NCI-H748 (cell line): ENCODE results near the gene TOPORS.
"Not testable (repeated sequence)": the region's sequence is repeated elsewhere in the genome, so short reads cannot be mapped to it uniquely, and the experiment has no call there.

ENCODE experiments used
- DNase-seq: peaks from one replicate; lab custom pipeline; 2025; ENCODE audit not compliant: unreplicated experiment; lab: John Stamatoyannopoulos, UW

The TOPORS gene

GRCh38 chr9:32566770-32567169 lies 14.4 kb upstream of the TOPORS start:
- DNase-seq, result no peak

DNA sequence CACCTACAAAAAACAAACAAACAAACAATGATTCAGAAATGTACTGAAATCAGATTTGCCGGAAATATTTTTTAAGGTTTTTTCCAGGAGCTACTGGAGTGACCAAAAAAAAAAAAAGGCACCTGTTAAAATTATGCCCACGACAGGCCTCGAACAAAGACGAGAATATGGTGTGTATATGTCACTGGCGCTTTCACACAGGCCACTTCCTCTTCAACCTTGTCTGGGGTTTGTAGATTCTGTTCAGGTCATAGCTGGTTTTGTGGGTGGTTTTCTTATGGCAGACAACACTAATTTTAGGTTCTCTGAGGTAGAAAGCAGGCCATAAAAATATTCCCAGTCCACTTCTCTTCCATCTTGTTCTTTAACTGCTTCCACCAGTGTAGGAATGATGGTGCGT lies 13.6 kb upstream of the TOPORS start:
- DNase-seq, result no peak

- DNase-seq, result no peak
Observed at GRCh38 chr9:32558408-32558934, 6.1 kb upstream of the TOPORS start.

DNA sequence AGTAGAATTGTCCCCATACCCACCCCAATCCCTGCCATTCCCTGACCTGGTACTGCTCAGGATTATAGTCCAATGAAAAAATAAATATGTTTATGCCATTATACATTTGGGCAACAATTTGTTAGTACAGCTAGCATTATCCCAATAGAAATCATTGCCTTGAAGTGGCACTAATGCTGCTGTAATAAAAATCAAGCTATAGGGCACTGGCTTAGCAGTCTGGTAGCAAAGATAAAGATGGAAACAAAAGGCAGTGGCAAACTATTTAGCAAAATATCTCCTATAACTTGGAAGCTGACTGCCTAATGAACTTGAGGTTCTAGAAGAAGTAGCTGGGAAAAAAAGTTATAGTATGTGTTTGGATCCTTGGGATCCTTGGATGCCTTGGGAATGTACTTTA lies 2.2 kb upstream of the TOPORS start:
- DNase-seq, result no peak

GRCh38 chr9:32554107-32554506 lies 1.7 kb upstream of the TOPORS start:
- no peak for DNase-seq

GRCh38 chr9:32551276-32552051 lies 922 bp downstream of the TOPORS start:
- peak; percentile 79 for DNase-seq

DNA sequence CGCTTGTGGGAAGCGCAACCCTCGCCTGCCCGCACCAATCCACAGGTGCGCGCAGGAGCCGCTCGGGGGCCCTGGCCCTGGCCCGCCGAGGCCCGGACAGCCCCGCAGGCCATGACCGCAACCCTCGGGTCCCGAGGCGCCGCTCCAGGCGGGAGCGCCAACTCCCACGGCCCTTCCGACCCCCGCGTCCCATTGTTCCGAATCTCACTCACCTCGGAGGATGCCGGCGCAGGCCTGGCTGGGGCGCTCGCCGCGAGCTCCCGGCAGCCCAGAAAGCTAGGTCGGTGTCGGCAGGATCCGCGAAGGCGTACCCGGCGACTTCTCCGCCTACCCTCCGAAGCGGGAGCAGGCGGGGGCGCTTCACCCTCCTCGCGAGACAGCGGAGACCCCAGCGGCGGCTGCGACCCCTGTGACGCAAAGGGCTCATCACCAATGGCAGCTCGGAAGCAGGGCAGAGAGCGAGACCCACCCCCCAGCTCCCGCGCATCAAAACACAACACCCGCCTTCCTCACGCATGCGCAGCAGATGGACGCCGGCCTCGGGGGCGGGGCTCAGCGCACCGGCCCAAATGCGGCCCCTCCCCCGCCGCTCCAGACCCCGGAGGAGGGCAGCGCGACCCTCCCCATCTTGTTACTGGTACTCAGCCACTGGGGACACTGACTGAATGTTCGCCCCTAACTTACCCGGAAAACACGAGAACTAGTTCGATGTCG lies 1.7 kb downstream of the TOPORS start:
- peak; percentile 97 for DNase-seq

DNA sequence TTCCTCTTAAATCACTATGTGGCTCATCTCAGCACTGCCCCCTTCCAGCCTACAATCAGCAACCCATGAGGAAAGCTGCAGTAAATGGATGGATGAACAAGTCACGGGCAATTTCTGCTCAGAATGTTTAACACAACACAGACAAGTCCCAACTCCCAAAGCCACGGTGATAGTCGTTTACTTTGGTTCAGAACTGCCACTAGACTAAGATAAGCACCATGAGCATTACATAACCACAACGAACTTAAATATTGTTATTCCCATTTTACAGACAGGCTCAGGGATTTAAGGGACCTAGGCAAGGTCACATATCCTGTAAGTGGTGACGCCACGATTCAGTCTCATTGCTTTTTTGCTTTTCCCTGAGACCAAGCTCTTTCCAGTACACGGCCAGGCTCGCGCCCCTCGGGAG lies 2.2 kb downstream of the TOPORS start:
- DNase-seq, result peak; percentile 55

GRCh38 chr9:32548213-32548612 lies 4.2 kb downstream of the TOPORS start:
- not testable (repeated sequence) for DNase-seq

- no peak for DNase-seq
Observed at GRCh38 chr9:32545884-32546283, 6.5 kb downstream of the TOPORS start.

DNA sequence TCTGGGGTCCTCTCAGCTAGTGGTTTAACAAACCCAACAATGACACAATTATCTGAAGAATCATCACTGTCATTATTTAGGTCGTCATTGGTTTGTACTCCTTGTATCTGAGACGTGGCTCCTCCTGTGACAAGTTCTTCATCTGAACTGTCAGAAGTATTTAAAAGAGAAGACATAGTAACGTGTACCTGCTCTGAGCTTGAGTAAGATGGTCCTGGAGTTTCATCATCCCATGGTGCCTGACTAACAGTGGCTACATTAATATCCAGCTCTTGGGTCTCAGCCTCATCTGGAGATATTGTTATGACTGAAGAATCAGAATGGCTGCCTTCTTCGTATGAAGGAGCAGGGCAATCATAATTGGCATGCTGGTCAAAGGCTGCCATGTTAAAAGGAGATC lies 9.3 kb downstream of the TOPORS start:
- no peak for DNase-seq

DNA sequence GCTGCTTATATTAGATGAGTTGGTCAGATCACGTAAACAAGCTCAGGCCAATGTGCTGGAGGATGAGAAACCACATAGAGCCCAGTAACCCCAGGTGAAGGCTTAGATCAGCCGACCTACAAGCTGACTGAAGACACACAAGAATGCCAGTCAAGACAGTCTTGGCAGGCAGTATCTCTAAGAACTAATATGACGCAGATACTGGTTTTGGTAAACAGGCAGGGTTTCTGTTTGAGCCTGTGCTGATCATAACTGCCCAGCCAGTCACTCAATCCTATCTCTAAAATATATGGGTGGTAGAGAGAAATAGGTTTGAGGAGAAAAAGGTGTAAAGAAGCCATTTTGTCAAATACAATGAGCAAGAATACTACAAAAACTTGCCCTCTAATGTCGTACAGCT lies 18.6 kb downstream of the TOPORS start:
- no peak for DNase-seq

- no peak for DNase-seq
Observed at GRCh38 chr9:32533336-32533735, 19.1 kb downstream of the TOPORS start.

DNA sequence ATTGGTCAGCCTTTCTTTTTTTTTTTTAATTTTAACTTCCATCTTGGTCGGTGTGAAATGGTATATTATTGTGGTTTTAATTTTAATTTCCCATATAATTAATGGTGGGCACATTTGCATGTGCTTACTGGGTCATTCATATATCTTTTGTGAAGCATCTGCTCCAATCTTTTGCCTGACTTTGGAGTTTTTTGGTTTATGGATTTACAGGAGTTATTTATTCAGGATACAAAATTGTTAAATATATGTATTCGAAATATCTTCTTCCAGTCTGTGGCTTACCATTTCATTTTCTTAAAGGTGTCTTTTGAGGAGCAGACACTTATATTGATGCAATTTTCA lies 25.7 kb downstream of the TOPORS start:
- no peak for DNase-seq

- peak; percentile 96 for DNase-seq
Observed at GRCh38 chr9:32526041-32526706, 26.2 kb downstream of the TOPORS start, which contains the start of gene RIGI. RIGI (minus strand) TSS chr9:32526196; CDS start chr9:32526166, 30 bp downstream.

DNA sequence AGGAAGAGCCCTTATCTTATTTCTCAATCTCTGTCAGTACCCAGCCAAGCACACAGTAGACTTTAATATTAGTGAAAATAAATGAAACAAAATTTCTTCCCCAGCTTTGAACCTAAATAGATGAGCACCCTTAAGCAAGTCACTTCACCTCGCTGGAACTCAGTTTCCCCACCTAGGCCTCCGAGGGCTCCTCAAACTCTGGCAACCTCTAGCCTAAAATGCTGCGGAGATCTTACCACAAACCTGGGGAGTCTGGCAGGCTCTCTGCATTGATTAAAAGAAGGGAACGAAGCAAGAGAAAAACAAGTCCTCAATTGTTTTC lies 26.7 kb downstream of the TOPORS start:
- DNase-seq, result no peak

DNA sequence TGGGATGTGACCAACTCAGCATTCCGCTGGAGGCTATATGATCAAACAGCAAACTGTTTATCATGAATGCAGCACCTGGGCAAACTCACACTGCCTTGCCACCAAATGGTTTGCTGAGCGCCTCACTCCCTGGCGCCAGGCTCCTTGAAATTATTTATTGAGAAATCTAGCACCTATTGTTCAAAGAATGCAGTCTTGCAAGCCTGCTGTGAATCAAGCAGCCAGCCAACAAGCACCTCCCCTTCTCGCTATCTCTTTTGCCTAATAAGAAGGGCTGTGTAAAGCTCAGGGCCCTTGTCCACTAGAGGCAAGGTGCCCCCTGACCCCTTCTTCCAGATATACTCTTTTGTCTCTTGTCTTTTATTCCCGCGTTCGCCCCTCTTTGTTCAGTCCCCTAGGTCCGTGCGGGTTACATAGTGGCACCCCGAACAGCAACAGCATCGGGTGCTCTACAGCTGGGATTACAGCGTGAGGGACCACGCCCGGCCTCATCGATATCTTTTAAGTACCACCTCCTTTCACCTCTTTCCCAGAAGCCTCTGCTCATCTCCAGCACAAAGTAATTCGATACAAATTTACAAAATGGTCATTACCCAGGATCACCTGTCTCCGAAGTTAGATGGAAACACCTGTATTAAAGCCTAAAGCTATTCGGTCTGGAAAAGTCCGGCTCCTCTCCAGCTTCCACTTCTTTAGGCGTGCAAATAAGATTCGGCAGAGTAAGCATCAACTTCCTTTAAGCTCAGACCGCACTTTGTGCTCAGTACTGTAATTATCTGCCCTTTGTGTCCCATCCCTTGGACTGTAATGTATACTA lies 27.3 kb downstream of the TOPORS start:
- peak; percentile 86 for DNase-seq

- DNase-seq, result not testable (repeated sequence)
Observed at GRCh38 chr9:32524558-32524891, 27.9 kb downstream of the TOPORS start.

DNA sequence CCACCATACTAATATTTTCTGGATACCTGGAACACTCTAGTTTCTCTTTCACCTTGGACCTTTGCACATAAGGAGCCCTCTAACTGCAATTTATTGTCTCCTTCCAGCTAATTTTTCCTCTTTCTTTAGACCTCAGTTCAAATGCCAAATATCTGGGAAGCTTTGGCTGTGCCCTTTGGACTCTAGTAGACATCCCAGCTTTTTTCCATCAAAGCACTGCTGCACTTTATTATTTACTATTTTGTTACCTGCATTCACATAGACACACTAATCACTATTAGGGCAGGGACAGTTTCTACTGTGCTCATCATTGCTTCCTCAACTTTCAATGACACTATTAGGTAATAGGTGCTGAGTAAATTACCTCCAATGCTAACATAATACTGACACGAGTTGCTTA lies 28.5 kb downstream of the TOPORS start:
- DNase-seq, result no peak

GRCh38 chr9:32518276-32518675 lies 34.1 kb downstream of the TOPORS start:
- no peak for DNase-seq

DNA sequence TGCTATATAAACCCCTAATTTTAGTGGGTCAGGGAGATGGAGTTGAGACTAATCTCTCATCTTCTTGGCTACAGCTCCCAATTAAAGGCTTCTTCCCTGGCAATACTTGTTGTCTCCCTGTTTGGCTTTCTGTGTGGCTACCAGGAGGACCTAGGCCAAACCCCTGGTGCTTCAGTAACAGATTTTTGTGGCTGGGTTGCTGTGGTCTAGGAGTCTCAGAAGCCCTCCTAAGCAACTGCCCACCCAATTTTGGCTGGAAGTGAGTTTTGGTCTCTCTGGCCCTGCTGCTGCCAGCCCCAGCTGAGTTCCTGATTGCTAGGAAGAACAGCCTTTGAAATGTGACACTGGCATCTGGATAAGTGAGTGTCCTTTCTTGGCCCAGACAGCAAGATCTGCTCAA lies 36.1 kb downstream of the TOPORS start:
- no peak for DNase-seq
